Tibial nerve (tissue), 4 donors: ENCODE data around the gene ASB13. TPM values are rescaled to one million over a fixed set of nuclear protein-coding genes. Genes with fewer than 3 reads are reported as not detected.

Experiments
- DNase-seq, 2 donors: peaks; one replicate each; pipeline ENCODE4 v3.0.0-alpha.2; 2019; ENCODE audit warnings: low spot score in 2 of 2
- H3K27ac ChIP-seq, 4 donors: fragments of 200-600 bp; sonication (generic) in 3 of 4; one replicate each; pipeline ENCODE4 v1.5.1; 2017 to 2019; ENCODE audit warnings: mild to moderate bottlenecking in 1 of 4
- H3K27me3 ChIP-seq, 2 donors: fragments of 200-600 bp; sonication (generic) in 1 of 2; one replicate each; pipeline versions ENCODE4 v1.5.1 to v1.6.0; 2017 to 2019
- H3K36me3 ChIP-seq, 3 donors: fragments of 200-600 bp; sonication (generic); one replicate each; pipeline ENCODE4 v1.5.1; 2018 to 2019
- H3K4me1 ChIP-seq, 4 donors: fragments of 200-600 bp; sonication (generic) in 3 of 4; one replicate each; pipeline ENCODE4 v1.5.1; 2017 to 2019
- H3K4me3 ChIP-seq, 4 donors: fragments of 200-600 bp; sonication (generic) in 3 of 4; one replicate each; pipeline ENCODE4 v1.5.1; 2017 to 2019; ENCODE audit warnings: mild to moderate bottlenecking in 1 of 4, moderate library complexity in 1 of 4
- H3K9me3 ChIP-seq, 4 donors: fragments of 200-600 bp; sonication (generic) in 3 of 4; one replicate each; pipeline ENCODE4 v1.5.1; 2017 to 2019
- EP300 ChIP-seq, 2 donors: sonication (generic); formaldehyde crosslinking; IDR thresholded peaks; one replicate each; pipeline ENCODE4 v1.6.1; 2017; ENCODE audit warnings: antibody characterized with exemption in 2 of 2, mild to moderate bottlenecking in 1 of 2
- POLR2A ChIP-seq, 2 donors: fragments of 450-650 bp; IDR thresholded peaks; one replicate each; pipeline ENCODE4 v1.6.1; 2017; ENCODE audit warnings: antibody characterized with exemption in 2 of 2, mild to moderate bottlenecking in 2 of 2, moderate library complexity in 2 of 2
- WGBS, 2 donors: methylation state at CpG; one replicate each; pipeline ENCODE4 v1.1.5; 2018; 5-methylcytosine and 5-hydroxymethylcytosine counted together
- total RNA-seq, 4 donors: library from RNA; depleted of rRNA; stranded (reverse); fragments of >200 nt; gene quantifications; one replicate each; pipeline ENCODE4 v1.1.0, GENCODE V29; 2016
- TF ChIP-seq, protein P1 (sequence below), 5 experiments: fragments of 200-600 bp in 3 of 5; fragments of 450-650 bp in 2 of 5; sonication (generic) in 3 of 5; IDR thresholded peaks; one replicate each; pipeline ENCODE4 v1.5.1; 2016 to 2019; ENCODE audit warnings: antibody characterized with exemption in 5 of 5, mild to moderate bottlenecking in 3 of 5, moderate library complexity in 2 of 5

Gene ASB13
- total RNA-seq, 4 donors from 2014 or later = 18.3 to 39.2 (median 32.3) TPM

DNA sequence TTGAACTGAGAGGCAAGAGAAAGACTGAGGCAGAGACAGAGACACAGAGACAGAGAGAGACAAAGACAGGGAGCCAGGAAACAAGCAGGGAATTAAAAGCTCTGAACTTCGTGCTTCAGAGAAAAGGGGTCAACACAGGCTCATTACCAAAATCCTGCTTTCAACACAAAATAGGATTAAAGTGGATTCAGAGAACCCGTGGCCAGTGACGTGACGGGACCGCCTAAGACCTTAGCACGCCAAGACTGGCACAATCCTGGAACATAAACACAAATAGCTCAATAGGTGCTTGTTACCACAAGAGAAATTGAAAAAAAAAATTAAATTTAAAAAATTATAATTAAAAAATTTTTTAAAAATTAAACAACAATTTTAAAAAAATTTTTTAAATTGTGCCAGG is 21.5 kb downstream of the ASB13 start:
- peaks cover 0 to 40% (median 14%) of the 10 kb centered on the region in 4 donors for H3K4me1 ChIP-seq
- H3K36me3 ChIP-seq = peaks cover 0 to 63% (median 4%) of the 10 kb centered on the region in 3 donors
- TF ChIP-seq EP300 (IDR thresholded peaks at IDR 0.05) (no peak), POLR2A (IDR thresholded peaks at IDR 0.05) (no peak)
- TF ChIP-seq, protein P1, sequence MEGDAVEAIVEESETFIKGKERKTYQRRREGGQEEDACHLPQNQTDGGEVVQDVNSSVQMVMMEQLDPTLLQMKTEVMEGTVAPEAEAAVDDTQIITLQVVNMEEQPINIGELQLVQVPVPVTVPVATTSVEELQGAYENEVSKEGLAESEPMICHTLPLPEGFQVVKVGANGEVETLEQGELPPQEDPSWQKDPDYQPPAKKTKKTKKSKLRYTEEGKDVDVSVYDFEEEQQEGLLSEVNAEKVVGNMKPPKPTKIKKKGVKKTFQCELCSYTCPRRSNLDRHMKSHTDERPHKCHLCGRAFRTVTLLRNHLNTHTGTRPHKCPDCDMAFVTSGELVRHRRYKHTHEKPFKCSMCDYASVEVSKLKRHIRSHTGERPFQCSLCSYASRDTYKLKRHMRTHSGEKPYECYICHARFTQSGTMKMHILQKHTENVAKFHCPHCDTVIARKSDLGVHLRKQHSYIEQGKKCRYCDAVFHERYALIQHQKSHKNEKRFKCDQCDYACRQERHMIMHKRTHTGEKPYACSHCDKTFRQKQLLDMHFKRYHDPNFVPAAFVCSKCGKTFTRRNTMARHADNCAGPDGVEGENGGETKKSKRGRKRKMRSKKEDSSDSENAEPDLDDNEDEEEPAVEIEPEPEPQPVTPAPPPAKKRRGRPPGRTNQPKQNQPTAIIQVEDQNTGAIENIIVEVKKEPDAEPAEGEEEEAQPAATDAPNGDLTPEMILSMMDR (IDR thresholded peaks at IDR 0.05) = no peak
- H3K9me3 ChIP-seq = no peaks in the 10 kb centered on the region
- no peak for DNase-seq
- H3K27ac ChIP-seq = peak overlapping the region in 3 of 4 donors; percentile 69 to 81 (median 78)
- H3K27me3 ChIP-seq = no peaks in the 10 kb centered on the region
- H3K4me3 ChIP-seq = no peak overlapping the region
- 89 to 90% methylated on average over 6 of the region's 6 CpGs for WGBS, 2 donors

DNA sequence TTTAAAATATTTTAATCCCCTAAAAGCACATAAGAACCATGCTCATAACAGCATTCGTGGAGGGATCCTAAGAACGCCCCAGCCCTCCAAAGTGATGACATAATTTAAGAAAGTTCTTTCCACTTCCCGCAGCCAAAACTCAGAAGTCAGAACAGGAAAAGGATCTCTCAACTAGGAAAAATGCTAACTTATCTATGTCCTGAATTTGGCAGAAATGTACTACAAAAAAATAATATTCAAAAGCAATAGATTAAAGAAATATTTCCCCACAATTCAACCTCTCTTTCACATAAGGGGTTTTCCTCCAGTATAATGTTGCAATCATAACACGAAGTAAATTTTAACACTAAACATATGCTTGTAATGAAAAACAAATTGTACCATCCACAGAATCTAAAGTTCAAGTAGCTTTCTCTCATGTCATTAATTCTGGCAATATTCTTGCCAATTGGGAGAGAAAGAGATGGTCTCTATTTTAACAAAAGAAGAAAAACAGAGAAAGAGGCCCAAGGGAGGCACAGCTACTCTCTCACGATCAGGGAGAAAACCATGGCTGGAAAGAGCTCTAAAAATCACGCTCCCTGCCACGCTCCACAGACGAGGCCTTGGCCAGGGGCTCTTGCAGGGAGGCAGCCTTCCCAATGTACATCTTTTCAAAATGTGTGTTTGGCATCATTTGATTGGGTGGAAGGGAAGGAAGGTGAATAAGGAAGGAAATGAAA is 22.9 kb downstream of the ASB13 start:
- H3K4me3 ChIP-seq = no peak overlapping the region
- no peaks in the 10 kb centered on the region for H3K27me3 ChIP-seq
- H3K9me3 ChIP-seq = no peaks in the 10 kb centered on the region
- DNase-seq = no peak
- peaks cover 0 to 63% (median 5%) of the 10 kb centered on the region in 3 donors for H3K36me3 ChIP-seq
- TF ChIP-seq EP300 (IDR thresholded peaks at IDR 0.05) (no peak), POLR2A (IDR thresholded peaks at IDR 0.05) (no peak)
- TF ChIP-seq, protein P1 (IDR thresholded peaks at IDR 0.05) = no peak
- WGBS, 2 donors = 55 to 57% methylated on average over 8 of the region's 8 CpGs
- H3K27ac ChIP-seq = peak overlapping the region in 3 of 4 donors; percentile 69 to 81 (median 78)
- H3K4me1 ChIP-seq = peaks cover 0 to 40% (median 14%) of the 10 kb centered on the region in 4 donors

DNA sequence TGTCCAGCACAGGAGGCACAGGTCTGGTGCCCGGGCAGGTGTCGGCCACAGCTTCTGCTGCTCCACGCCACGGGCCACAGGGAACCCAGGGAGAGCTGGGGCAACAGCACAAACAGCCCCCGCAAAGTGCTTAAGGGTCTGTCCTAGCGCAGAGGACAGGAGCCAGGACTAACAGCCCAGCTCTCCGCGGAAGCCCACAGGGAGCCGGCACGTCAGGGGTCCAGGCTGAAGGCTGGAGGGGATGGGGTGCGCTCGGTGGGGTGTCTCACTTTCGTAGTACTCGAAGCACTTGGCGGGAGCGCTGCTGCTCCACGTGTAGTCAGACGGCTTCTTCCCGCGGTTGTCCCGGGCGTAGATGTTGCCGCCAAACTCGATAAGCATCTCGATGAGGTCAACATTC is 24.9 kb downstream of the ASB13 start:
- H3K27ac ChIP-seq = no peak overlapping the region
- peaks cover 0 to 60% (median 6%) of the 10 kb centered on the region in 3 donors for H3K36me3 ChIP-seq
- H3K27me3 ChIP-seq = no peaks in the 10 kb centered on the region
- 91 to 95% methylated on average over 24 to 25 of the region's 25 CpGs for WGBS, 2 donors
- H3K4me1 ChIP-seq = peaks cover 0 to 40% (median 14%) of the 10 kb centered on the region in 4 donors
- no peak overlapping the region for H3K4me3 ChIP-seq
- no peak for DNase-seq
- no peaks in the 10 kb centered on the region for H3K9me3 ChIP-seq
- TF ChIP-seq EP300 (IDR thresholded peaks at IDR 0.05) = no peak
- TF ChIP-seq, protein P1 (IDR thresholded peaks at IDR 0.05) = no peak
- TF ChIP-seq POLR2A (IDR thresholded peaks at IDR 0.05) = no peak

DNA sequence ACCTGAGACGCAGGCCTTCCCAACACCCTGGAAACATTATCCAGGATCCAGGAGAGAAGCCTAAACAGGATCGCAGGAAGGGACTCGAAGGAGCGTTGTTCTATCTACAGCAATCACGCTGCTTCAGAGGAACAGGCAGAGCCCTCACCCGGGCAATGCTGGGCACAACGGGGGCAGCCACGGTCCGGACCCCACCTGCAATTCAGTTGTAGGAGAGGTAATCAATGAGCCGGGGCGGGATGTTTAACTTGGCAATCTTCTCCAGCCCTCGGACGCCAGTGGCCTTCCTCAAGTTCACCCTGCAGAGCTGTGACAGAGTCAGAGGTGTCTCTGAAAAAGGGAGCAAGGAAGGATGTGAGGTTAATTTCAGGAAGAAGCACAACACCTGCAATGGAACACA is 25.9 kb downstream of the ASB13 start:
- Histone ChIP-seq H3K4me3 (no peak overlapping the region), H3K27me3 (no peaks in the 10 kb centered on the region), H3K9me3 (no peaks in the 10 kb centered on the region), H3K36me3 (peaks cover 0 to 60% (median 6%) of the 10 kb centered on the region in 3 donors), H3K27ac (no peak overlapping the region), H3K4me1 (peaks cover 0 to 30% (median 6%) of the 10 kb centered on the region in 4 donors)
- no peak for DNase-seq
- WGBS, 2 donors = 87 to 96% methylated on average over 13 of the region's 13 CpGs
- TF ChIP-seq, protein P1 (IDR thresholded peaks at IDR 0.05) = no peak
- TF ChIP-seq EP300 (IDR thresholded peaks at IDR 0.05) (no peak), POLR2A (IDR thresholded peaks at IDR 0.05) (no peak)

DNA sequence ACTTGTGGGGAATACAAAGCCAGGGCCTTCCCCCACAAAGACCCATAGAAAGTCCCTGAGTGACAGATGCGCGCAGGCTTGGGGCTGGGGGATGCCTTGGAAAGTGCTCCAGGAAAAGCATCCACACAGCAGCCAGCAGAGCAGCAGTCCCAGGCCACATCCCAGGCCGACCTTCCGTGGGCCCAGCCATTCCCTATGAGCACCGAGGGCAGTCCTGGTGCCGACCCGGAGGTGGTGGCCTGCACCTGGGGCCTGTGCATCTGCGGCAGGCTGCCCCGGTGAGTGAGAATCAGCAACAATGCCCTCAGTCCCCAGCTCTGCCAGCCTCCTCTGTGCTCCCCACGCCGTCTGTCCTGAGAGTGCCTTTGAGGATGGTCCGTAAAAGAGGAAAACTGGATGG is 26.4 kb downstream of the ASB13 start:
- no peak overlapping the region for H3K4me3 ChIP-seq
- no peak for DNase-seq
- H3K27ac ChIP-seq = no peak overlapping the region
- no peaks in the 10 kb centered on the region for H3K27me3 ChIP-seq
- peaks cover 0 to 25% (median 6%) of the 10 kb centered on the region in 4 donors for H3K4me1 ChIP-seq
- H3K36me3 ChIP-seq = peaks cover 0 to 60% (median 6%) of the 10 kb centered on the region in 3 donors
- no peaks in the 10 kb centered on the region for H3K9me3 ChIP-seq
- TF ChIP-seq, protein P1 (IDR thresholded peaks at IDR 0.05) = no peak
- TF ChIP-seq POLR2A (IDR thresholded peaks at IDR 0.05) = no peak
- TF ChIP-seq EP300 (IDR thresholded peaks at IDR 0.05) = no peak
- 87 to 91% methylated on average over 8 to 11 of the region's 12 CpGs for WGBS, 2 donors
